ENCODE results near the gene TIMP2.
A peak's percentile ranks its signal among the peaks of the same experiment; 100 is the strongest.
"Not testable (repeated sequence)": the region's sequence is repeated elsewhere in the genome, so short reads cannot be mapped to it uniquely, and the experiment has no call there.

TIMP2 gene

DNA sequence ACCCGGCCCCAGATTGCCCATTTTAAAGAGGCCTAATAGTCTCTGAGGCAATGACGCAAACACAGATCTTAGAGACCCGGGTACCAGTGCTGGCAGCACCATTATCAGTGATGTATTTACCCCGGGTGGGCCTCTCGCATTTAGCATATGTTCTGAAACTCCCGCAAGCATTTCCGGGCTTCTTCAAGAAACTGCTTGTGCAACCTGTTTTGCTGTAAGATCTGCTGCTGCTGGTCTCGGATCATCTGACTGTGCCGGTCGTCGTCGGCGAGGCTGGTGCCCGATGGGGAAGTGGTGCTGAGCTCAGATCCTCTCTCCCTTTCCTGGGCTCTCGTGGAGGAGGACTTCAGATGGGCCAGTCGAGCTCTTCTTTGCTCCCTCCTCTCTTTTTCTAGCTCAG, 34.7 kb downstream of the TIMP2 start:
- H3K27ac Mint-ChIP-seq: peak overlapping the region in 1 of 3 experiments; percentile 74
- TF ChIP-seq, protein P1, sequence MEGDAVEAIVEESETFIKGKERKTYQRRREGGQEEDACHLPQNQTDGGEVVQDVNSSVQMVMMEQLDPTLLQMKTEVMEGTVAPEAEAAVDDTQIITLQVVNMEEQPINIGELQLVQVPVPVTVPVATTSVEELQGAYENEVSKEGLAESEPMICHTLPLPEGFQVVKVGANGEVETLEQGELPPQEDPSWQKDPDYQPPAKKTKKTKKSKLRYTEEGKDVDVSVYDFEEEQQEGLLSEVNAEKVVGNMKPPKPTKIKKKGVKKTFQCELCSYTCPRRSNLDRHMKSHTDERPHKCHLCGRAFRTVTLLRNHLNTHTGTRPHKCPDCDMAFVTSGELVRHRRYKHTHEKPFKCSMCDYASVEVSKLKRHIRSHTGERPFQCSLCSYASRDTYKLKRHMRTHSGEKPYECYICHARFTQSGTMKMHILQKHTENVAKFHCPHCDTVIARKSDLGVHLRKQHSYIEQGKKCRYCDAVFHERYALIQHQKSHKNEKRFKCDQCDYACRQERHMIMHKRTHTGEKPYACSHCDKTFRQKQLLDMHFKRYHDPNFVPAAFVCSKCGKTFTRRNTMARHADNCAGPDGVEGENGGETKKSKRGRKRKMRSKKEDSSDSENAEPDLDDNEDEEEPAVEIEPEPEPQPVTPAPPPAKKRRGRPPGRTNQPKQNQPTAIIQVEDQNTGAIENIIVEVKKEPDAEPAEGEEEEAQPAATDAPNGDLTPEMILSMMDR (IDR thresholded peaks at IDR 0.05; ENCODE audit: unreplicated experiment in 3 of 3): no peak
- H3K4me1 Mint-ChIP-seq: peaks cover 77% of the 10 kb centered on the region
- no peaks in the 10 kb centered on the region for H3K9me3 Mint-ChIP-seq
- H3K36me3 Mint-ChIP-seq (ENCODE audit: low read depth): peaks cover 21% of the 10 kb centered on the region
- H3K4me3 Mint-ChIP-seq: no peak overlapping the region
- H3K27me3 Mint-ChIP-seq (ENCODE audit: low read depth): peaks cover 9% of the 10 kb centered on the region

DNA sequence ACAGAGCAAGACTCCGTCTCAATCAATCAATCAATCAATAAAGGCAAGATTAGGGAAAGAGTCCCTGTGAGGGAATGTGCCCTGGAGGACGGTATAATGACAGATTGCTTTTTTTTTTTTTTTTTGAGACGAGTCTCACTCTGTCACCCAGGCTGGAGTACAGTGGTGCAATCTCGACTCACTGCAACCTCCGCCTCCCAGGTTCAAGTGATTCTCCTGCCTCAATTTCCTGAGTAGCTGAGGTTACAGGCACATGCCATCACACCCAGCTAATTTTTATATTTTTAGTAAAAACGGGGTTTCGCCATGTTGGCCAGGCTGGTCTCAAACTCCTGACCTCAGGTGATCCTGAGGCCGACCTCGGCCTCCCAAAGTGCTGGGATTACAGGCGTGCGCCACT, 35.1 kb downstream of the TIMP2 start:
- not testable (repeated sequence) for H3K4me3 Mint-ChIP-seq; H3K27ac Mint-ChIP-seq; H3K27me3 Mint-ChIP-seq (ENCODE audit: low read depth); H3K9me3 Mint-ChIP-seq
- peaks cover 73% of the 10 kb centered on the region for H3K4me1 Mint-ChIP-seq
- peaks cover 21% of the 10 kb centered on the region for H3K36me3 Mint-ChIP-seq (ENCODE audit: low read depth)

DNA sequence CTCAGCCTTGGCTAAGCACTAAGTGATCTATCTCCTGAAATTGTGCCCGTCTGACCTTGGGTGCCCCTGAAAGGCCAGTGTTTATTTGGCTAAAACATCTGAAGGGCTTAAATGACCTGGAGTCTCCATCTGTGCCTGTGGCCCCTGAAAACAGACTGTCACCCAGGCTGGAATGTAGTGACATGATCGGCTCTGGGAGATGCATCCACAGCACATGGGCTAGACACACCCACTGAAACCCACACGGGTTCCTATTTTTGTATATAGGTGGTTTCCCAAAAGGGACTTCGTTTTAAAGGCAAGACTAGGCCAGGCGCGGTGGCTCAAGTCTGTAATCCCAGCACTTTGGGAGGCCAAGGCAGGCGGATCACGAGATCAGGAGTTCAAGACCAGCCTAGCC, 35.7 kb downstream of the TIMP2 start:
- Mint-ChIP-seq H3K27me3 (ENCODE audit: low read depth) (peaks cover 9% of the 10 kb centered on the region), H3K36me3 (ENCODE audit: low read depth) (peaks cover 21% of the 10 kb centered on the region)

DNA sequence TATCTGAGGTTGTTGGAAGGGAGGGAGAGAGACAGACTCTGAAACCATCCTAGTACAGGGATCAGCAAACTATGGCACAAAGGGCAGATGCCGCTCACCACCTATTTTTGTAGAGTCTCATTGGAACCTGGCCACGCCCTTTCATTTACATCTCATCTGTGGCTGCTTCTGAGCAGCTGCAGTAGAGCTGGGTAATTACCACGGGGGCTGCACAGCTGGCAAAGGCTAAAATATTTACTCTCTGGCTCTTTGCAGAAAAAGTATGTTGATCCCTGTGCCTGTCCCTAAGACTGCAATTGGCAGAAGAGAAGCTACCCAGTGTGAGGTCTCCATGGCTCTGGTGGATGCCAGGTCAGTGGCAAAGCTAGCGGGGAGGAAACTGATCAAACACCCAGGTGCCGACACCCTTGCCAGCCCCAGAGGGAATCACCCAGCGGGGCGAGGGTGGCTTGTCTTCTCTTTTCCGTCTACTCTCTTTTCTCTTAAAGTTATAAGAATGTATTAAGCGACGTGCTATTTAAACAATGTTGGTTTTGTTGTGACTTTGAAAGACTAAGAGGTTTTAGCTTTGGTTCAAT, 36.2 kb downstream of the TIMP2 start:
- H3K27ac Mint-ChIP-seq: peak overlapping the region in 2 of 3 experiments; percentile 26 to 45
- no peaks in the 10 kb centered on the region for H3K9me3 Mint-ChIP-seq
- TF ChIP-seq, protein P1 (IDR thresholded peaks at IDR 0.05; ENCODE audit: unreplicated experiment in 3 of 3): no peak
- peaks cover 75% of the 10 kb centered on the region for H3K4me1 Mint-ChIP-seq
- H3K4me3 Mint-ChIP-seq: peak overlapping the region in 1 of 3 experiments; percentile 26
- H3K27me3 Mint-ChIP-seq (ENCODE audit: low read depth): peaks cover 9% of the 10 kb centered on the region
- peaks cover 21% of the 10 kb centered on the region for H3K36me3 Mint-ChIP-seq (ENCODE audit: low read depth)

More for the DNA sequence above, 35.7 kb downstream of the TIMP2 start:
- TF ChIP-seq, protein P1 (IDR thresholded peaks at IDR 0.05; ENCODE audit: unreplicated experiment in 3 of 3): no peak
- peaks cover 75% of the 10 kb centered on the region for H3K4me1 Mint-ChIP-seq
- peak overlapping the region; percentile 20 to 45 (median 26) for H3K27ac Mint-ChIP-seq
- no peaks in the 10 kb centered on the region for H3K9me3 Mint-ChIP-seq
- peak overlapping the region in 1 of 3 experiments; percentile 14 for H3K4me3 Mint-ChIP-seq

DNA sequence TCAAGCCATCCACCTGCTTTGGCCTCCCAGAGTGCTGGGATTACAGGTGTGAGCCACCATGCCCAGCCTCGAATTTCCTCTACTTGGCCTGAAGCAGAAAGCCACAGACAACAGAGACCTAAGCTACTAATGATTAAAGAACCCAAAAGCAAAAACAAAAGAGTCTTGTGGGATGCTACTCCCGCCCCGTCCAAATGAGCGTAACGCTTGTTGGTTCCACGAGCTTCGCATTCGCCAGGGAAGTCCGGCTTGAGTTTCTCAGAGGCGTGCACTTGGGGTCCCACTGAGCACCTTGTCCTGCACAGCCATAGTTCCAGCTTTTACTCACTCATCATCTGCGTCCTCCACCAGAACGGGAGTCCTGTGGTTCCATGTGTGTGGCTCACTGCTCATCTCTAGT, 38.2 kb downstream of the TIMP2 start:
- peaks cover 3% of the 10 kb centered on the region for H3K27me3 Mint-ChIP-seq (ENCODE audit: low read depth)
- H3K27ac Mint-ChIP-seq: no peak overlapping the region
- H3K4me3 Mint-ChIP-seq: no peak overlapping the region
- H3K36me3 Mint-ChIP-seq (ENCODE audit: low read depth): peaks cover 20% of the 10 kb centered on the region
- TF ChIP-seq, protein P1 (IDR thresholded peaks at IDR 0.05; ENCODE audit: unreplicated experiment in 3 of 3): no peak
- H3K4me1 Mint-ChIP-seq: peaks cover 77% of the 10 kb centered on the region
- H3K9me3 Mint-ChIP-seq: no peaks in the 10 kb centered on the region

DNA sequence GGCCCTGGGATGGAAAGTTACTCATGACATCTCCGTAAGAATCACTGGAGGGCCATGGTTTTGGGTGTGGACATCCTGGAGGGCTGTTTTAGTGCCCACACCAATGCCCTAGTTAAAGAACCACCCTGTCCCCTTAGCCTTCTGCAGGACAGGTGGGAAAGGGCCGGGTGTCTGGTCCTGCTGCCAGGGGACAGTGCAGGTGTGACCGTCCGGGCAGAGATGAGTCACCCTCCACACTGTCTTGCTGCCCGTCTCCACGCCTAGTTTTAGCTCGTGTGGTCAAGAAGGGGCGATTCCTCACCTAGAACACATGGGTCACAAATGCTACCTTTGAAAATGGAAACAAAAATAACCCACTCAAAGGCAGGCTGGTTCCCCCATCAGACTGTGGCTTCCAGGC, 39.2 kb downstream of the TIMP2 start:
- Mint-ChIP-seq H3K9me3 (no peaks in the 10 kb centered on the region), H3K36me3 (ENCODE audit: low read depth) (peaks cover 15% of the 10 kb centered on the region), H3K27ac (no peak overlapping the region), H3K4me3 (no peak overlapping the region), H3K27me3 (ENCODE audit: low read depth) (peaks cover 3% of the 10 kb centered on the region), H3K4me1 (peaks cover 74% of the 10 kb centered on the region)
- TF ChIP-seq, protein P1 (IDR thresholded peaks at IDR 0.05; ENCODE audit: unreplicated experiment in 3 of 3): no peak
